ENCODE data around the gene GAB1. TPM values are rescaled to one million over a fixed set of nuclear protein-coding genes. Genes with fewer than 3 reads are reported as not detected.
A peak's percentile ranks its signal among the peaks of the same experiment; 100 is the strongest.

The GAB1 gene
- total RNA-seq (2021; ENCODE audit: unreplicated experiment) (3.8 TPM), Bru-seq, nascent RNA (percentile 49 among the genes with signal in this experiment), BruChase-seq, experiment 1, labeled RNA remaining after a 6-hour chase (percentile 41 among the genes with signal in this experiment), BruChase-seq, experiment 2, labeled RNA remaining after a 2-hour chase (percentile 52 among the genes with signal in this experiment)
- 2.2 and 2.8 TPM in 2 replicates for polyA plus RNA-seq (2012)
- long read RNA-seq, result 0 reads

GRCh38 chr4:143336781-143337599 lies at the start of gene GAB1:
Gene GAB1 (plus strand): TSS chr4:143336876. CDS start chr4:143337189, 313 bp downstream.
- Histone ChIP-seq H3K4me3 (replicated peaks in 1 of 2; ENCODE audit: low read depth in 1 of 2, low read length in 2 of 2) (peak within 1 kb of the TSS; percentile 53 to 76), H3K9ac (ENCODE audit: low read length) (peak within 1 kb of the TSS; percentile 55), H3K9me2 (ENCODE audit: insufficient read depth) (no peaks in the 10 kb centered on the region), H3K79me2 (ENCODE audit: insufficient read depth, low read length) (no peaks in the 10 kb centered on the region), H3K4me2 (ENCODE audit: low read length) (peak within 1 kb of the TSS; percentile 98), H2AFZ (ENCODE audit: low read depth, low read length, poor library complexity, severe bottlenecking) (peak within 1 kb of the TSS; percentile 52), H3K36me3 (ENCODE audit: control insufficient read depth in 1 of 2, insufficient read depth in 2 of 2, low read length in 2 of 2) (no peaks in the 10 kb centered on the region), H3K27ac (ENCODE audit: low read depth, low read length) (peak within 1 kb of the TSS; percentile 49; the same call in 1 of the 2 replicates), H4K20me1 (ENCODE audit: insufficient read depth) (no peaks in the 10 kb centered on the region), H3K27me3 (ENCODE audit: insufficient read depth, low read length) (peaks cover 14% of the 10 kb centered on the region; the same call in 1 of the 2 replicates), H3K9me3 (ENCODE audit: control insufficient read depth in 1 of 2, insufficient read depth in 1 of 2, low read depth in 1 of 2, low read length in 2 of 2) (no peaks in the 10 kb centered on the region), H3K4me1 (ENCODE audit: control insufficient read depth in 1 of 2, insufficient read depth in 2 of 2, low read length in 2 of 2) (peaks cover 3 to 17% of the 10 kb centered on the region in 2 experiments)
- TF ChIP-seq JUND (IDR thresholded peaks at IDR 0.05) (no peak), CTCF (IDR thresholded peaks at IDR 0.05 in 2 of 3, conservative IDR thresholded peaks at IDR 0.05 in 1 of 3; ENCODE audit: borderline replicate concordance in 1 of 3, insufficient read depth in 1 of 3, low read depth in 2 of 3, low read length in 2 of 3) (0 out of 6 replicates have a peak, but pooled peaks of 1 of the 3 experiments have one; percentile 1), CBX3 (IDR thresholded peaks at IDR 0.05; ENCODE audit: low read depth) (no peak)
- DNase-seq (ENCODE audit: low read depth, low spot score), result no peak
- ATAC-seq, result peak; percentile 74
- CTCF ChIA-PET, result no interaction called here
- RAD21 ChIA-PET (ENCODE audit: low non-redundant PET in 1 of 2, low total read pairs in 2 of 2, uncharacterized antibody in 2 of 2, unreplicated experiment in 2 of 2), result no interaction called here
- BruUV-seq (replicated peaks), result no TSS peak
- intact Hi-C loops (cut with micrococcal nuclease), result loop anchor here (10.0 kb wide), 1 partner anchor 152 kb away; the partner anchor contains the start of gene USP38
- POLR2A ChIA-PET, result interaction anchor here (0.9 to 1.1 kb wide), 2 partner anchors 8 to 9 kb away, joined by 3 to 7 read pairs; no protein-coding TSS in a partner anchor

GRCh38 chr4:143287572-143287923 lies 49.1 kb upstream of the GAB1 start:
- ATAC-seq, result no peak
- H3K9me3 ChIP-seq (ENCODE audit: control insufficient read depth in 1 of 2, insufficient read depth in 1 of 2, low read depth in 1 of 2, low read length in 2 of 2), result no peaks in the 10 kb centered on the region
- no peak overlapping the region for H3K4me3 ChIP-seq (replicated peaks in 1 of 2; ENCODE audit: low read depth in 1 of 2, low read length in 2 of 2)
- intact Hi-C loops (cut with micrococcal nuclease), result no loop called here
- ChIA-PET CTCF (no interaction called here), POLR2A (no interaction called here), RAD21 (ENCODE audit: low non-redundant PET in 1 of 2, low total read pairs in 2 of 2, uncharacterized antibody in 2 of 2, unreplicated experiment in 2 of 2) (no interaction called here)
- H3K36me3 ChIP-seq (ENCODE audit: control insufficient read depth in 1 of 2, insufficient read depth in 2 of 2, low read length in 2 of 2), result no peaks in the 10 kb centered on the region
- H3K79me2 ChIP-seq (ENCODE audit: insufficient read depth, low read length), result no peaks in the 10 kb centered on the region
- H4K20me1 ChIP-seq (ENCODE audit: insufficient read depth), result no peaks in the 10 kb centered on the region
- no TSS peak for BruUV-seq (replicated peaks)
- no peaks in the 10 kb centered on the region for H3K4me1 ChIP-seq (ENCODE audit: control insufficient read depth in 1 of 2, insufficient read depth in 2 of 2, low read length in 2 of 2)
- no peak overlapping the region for H3K27ac ChIP-seq (ENCODE audit: low read depth, low read length)
- H3K27me3 ChIP-seq (ENCODE audit: insufficient read depth, low read length), result no peaks in the 10 kb centered on the region
- no peaks in the 10 kb centered on the region for H3K9me2 ChIP-seq (ENCODE audit: insufficient read depth)
- no peak overlapping the region for H3K9ac ChIP-seq (ENCODE audit: low read length)
- DNase-seq (ENCODE audit: low read depth, low spot score), result no peak
- H3K4me2 ChIP-seq (ENCODE audit: low read length), result no peak overlapping the region
- TF ChIP-seq EGR1 (IDR thresholded peaks at IDR 0.05; ENCODE audit: low read depth), result no peak
- H2AFZ ChIP-seq (ENCODE audit: low read depth, low read length, poor library complexity, severe bottlenecking), result no peak overlapping the region

Measured in HCT116 (cell line).